ENCODE data around the gene GPR31. TPM values are rescaled to one million over a fixed set of nuclear protein-coding genes. Genes with fewer than 3 reads are reported as not detected.

The GPR31 gene
- polyA plus RNA-seq, 1 of the 3 experiments (the other 2 are of a cell fraction), result not detected

GRCh38 chr6:167154291-167154690 is 3.5 kb downstream of the GPR31 start:
- ChIA-PET POLR2A (no interaction called here), CTCF (interaction anchor here (3.3 kb wide), 1 partner anchor 379 kb away, joined by 15 read pairs; no protein-coding TSS in a partner anchor)
- Histone ChIP-seq H3K36me3 (replicated peaks in 1 of 2; ENCODE audit: control insufficient read depth in 1 of 2, insufficient read depth in 2 of 2, low read length in 1 of 2) (no peaks in the 10 kb centered on the region), H2AFZ (ENCODE audit: low read depth) (no peak overlapping the region), H3K9me3 (no peaks in the 10 kb centered on the region), H3F3A (replicated peaks; ENCODE audit: insufficient read depth) (peaks cover 6% of the 10 kb centered on the region), H3K4me1 (ENCODE audit: control insufficient read depth in 1 of 2, insufficient read depth in 2 of 2, low read depth in 1 of 2, low read length in 1 of 2) (peaks cover 0 to 7% of the 10 kb centered on the region in 2 experiments; a peak in 2 of 4 replicates), H4K20me1 (ENCODE audit: insufficient read depth) (no peaks in the 10 kb centered on the region), H3K27me3 (ENCODE audit: insufficient read depth) (no peaks in the 10 kb centered on the region), H3K79me2 (ENCODE audit: insufficient read depth) (no peaks in the 10 kb centered on the region), H3K4me3 (ENCODE audit: low read depth in 2 of 2, low read length in 1 of 2) (no peak overlapping the region), H3K9me2 (no peaks in the 10 kb centered on the region), H3K27ac (ENCODE audit: low read depth in 2 of 2, low read length in 1 of 2) (no peak overlapping the region), H3K4me2 (0 out of 2 replicates have a peak overlapping the region, but pooled peaks have one; percentile 56), H3K9ac (no peak overlapping the region)
- DNase-seq, result no peak
- 79% methylated on average over 9 of the region's 9 CpGs for WGBS (ENCODE audit: low lambda C conversion rate)
- TF ChIP-seq NFIC (IDR thresholded peaks at IDR 0.05; ENCODE audit: borderline replicate concordance) (no peak), FOXJ3 (CRISPR knock-in tag; IDR thresholded peaks at IDR 0.05) (no peak), EP300 (IDR thresholded peaks at IDR 0.05; ENCODE audit: borderline replicate concordance in 1 of 2, low read depth in 1 of 2, low read length in 1 of 2) (no peak), EZH2phosphoT487 (IDR thresholded peaks at IDR 0.05; ENCODE audit: borderline replicate concordance, low read depth) (no peak), TAF1 (IDR thresholded peaks at IDR 0.05; ENCODE audit: borderline replicate concordance, low read depth, low read length) (no peak), GABPA (IDR thresholded peaks at IDR 0.05; ENCODE audit: low read depth) (no peak), MAX (IDR thresholded peaks at IDR 0.05; ENCODE audit: low read depth) (no peak), RCOR1 (IDR thresholded peaks at IDR 0.05; ENCODE audit: low read length) (no peak), SMC3 (IDR thresholded peaks at IDR 0.05; ENCODE audit: low read depth, low read length) (no peak), IRF3 (IDR thresholded peaks at IDR 0.05; ENCODE audit: low read depth, low read length) (no peak)

GRCh38 chr6:167153521-167153959 is 4.2 kb downstream of the GPR31 start:
- Histone ChIP-seq H4K20me1 (ENCODE audit: insufficient read depth) (no peaks in the 10 kb centered on the region), H3K36me3 (replicated peaks in 1 of 2; ENCODE audit: control insufficient read depth in 1 of 2, insufficient read depth in 2 of 2, low read length in 1 of 2) (no peaks in the 10 kb centered on the region), H3F3A (replicated peaks; ENCODE audit: insufficient read depth) (peaks cover 6% of the 10 kb centered on the region), H2AFZ (ENCODE audit: low read depth) (peak overlapping the region; percentile 75), H3K4me2 (peak overlapping the region; percentile 56), H3K9me2 (no peaks in the 10 kb centered on the region), H3K4me1 (ENCODE audit: control insufficient read depth in 1 of 2, insufficient read depth in 2 of 2, low read depth in 1 of 2, low read length in 1 of 2) (peaks cover 0 to 7% of the 10 kb centered on the region in 2 experiments; a peak in 2 of 4 replicates), H3K4me3 (ENCODE audit: low read depth in 2 of 2, low read length in 1 of 2) (peak overlapping the region; percentile 17 to 48; a peak in 3 of 4 replicates), H3K27me3 (ENCODE audit: insufficient read depth) (no peaks in the 10 kb centered on the region), H3K27ac (ENCODE audit: low read depth in 2 of 2, low read length in 1 of 2) (peak overlapping the region in 1 of 2 experiments; percentile 54; a peak in 2 of 4 replicates), H3K9me3 (no peaks in the 10 kb centered on the region), H3K79me2 (ENCODE audit: insufficient read depth) (no peaks in the 10 kb centered on the region), H3K9ac (peak overlapping the region; percentile 26; the same call in 1 of the 2 replicates)
- ChIA-PET CTCF (interaction anchor here (1.8 kb wide), 1 partner anchor 378 kb away, joined by 6 read pairs; no protein-coding TSS in a partner anchor), POLR2A (no interaction called here)
- TF ChIP-seq ELF1 (IDR thresholded peaks at IDR 0.05) (no peak), TEAD4 (IDR thresholded peaks at IDR 0.05; ENCODE audit: borderline replicate concordance, insufficient read depth) (no peak), MXI1 (IDR thresholded peaks at IDR 0.05; ENCODE audit: low read depth, low read length) (no peak), YY1 (IDR thresholded peaks at IDR 0.05; ENCODE audit: low read depth) (no peak), FOSL2 (IDR thresholded peaks at IDR 0.05; ENCODE audit: borderline replicate concordance, low read depth) (peak; percentile 30; the same call in 1 of the 2 replicates), RCOR1 (IDR thresholded peaks at IDR 0.05; ENCODE audit: low read length) (no peak), FOXJ3 (CRISPR knock-in tag; IDR thresholded peaks at IDR 0.05) (no peak), MEF2A (IDR thresholded peaks at IDR 0.05; ENCODE audit: borderline replicate concordance, low read depth) (no peak), PBX3 (IDR thresholded peaks at IDR 0.05) (0 out of 2 replicates have a peak, but pooled peaks have one; percentile 17), USF1 (IDR thresholded peaks at IDR 0.05; ENCODE audit: borderline replicate concordance, low read depth) (no peak), RFX5 (IDR thresholded peaks at IDR 0.05; ENCODE audit: low read length) (no peak), TCF12 (IDR thresholded peaks at IDR 0.05) (no peak; the same call in 1 of the 2 replicates)
- 30% methylated on average over 13 of the region's 13 CpGs for WGBS (ENCODE audit: low lambda C conversion rate)
- DNase-seq, result no peak

Measured in SK-N-SH (cell line).